Fibroblast of mammary gland (primary cell): ENCODE measurements around the gene NEBL.
A peak's percentile ranks its signal among the peaks of the same experiment; 100 is the strongest.

Experiments used
- DNase-seq: peaks from one replicate; pipeline ENCODE4 v3.0.0-alpha.2; 2010; ENCODE audit warnings: low read depth
- H3K4me3 ChIP-seq: 2 replicates; pipeline ENCODE4 v1.5.1; 2011; ENCODE audit warnings: low read depth, mild to moderate bottlenecking, low read length, moderate library complexity; ENCODE audit not compliant: control insufficient read depth
- CTCF ChIP-seq: conservative IDR thresholded peaks from 2 replicates; pipeline ENCODE4 v1.5.1; 2011; ENCODE audit warnings: low read depth, low read length, inconsistent platforms; ENCODE audit not compliant: control insufficient read depth, insufficient read depth

The NEBL gene

GRCh38 chr10:20933705-20934104 is 36.6 kb upstream of the NEBL start:
- no peak for DNase-seq
- TF ChIP-seq CTCF: no peak
- H3K4me3 ChIP-seq: no peak overlapping the region

GRCh38 chr10:20932606-20933126 is 35.6 kb upstream of the NEBL start:
- no peak for DNase-seq
- H3K4me3 ChIP-seq: no peak overlapping the region
- no peak for TF ChIP-seq CTCF

- peak; percentile 27 for DNase-seq
- no peak for TF ChIP-seq CTCF
- H3K4me3 ChIP-seq: no peak overlapping the region
These were observed 34.2 kb upstream of the NEBL start for GRCh38 chr10:20931156-20931795.

- no peak for TF ChIP-seq CTCF
- no peak overlapping the region for H3K4me3 ChIP-seq
- no peak for DNase-seq
These were observed 30.3 kb upstream of the NEBL start for GRCh38 chr10:20927456-20927855.

- TF ChIP-seq CTCF: no peak
- no peak for DNase-seq
These were observed 25.3 kb upstream of the NEBL start for GRCh38 chr10:20922451-20922850.

GRCh38 chr10:20922033-20922432 is 24.9 kb upstream of the NEBL start:
- TF ChIP-seq CTCF: no peak
- no peak overlapping the region for H3K4me3 ChIP-seq
- DNase-seq: no peak

More at GRCh38 chr10:20922451-20922850, 25.3 kb upstream of the NEBL start:
- no peak overlapping the region for H3K4me3 ChIP-seq
